K562 (cell line): ENCODE results near the gene NAPA. TPM values are rescaled to one million over a fixed set of nuclear protein-coding genes. Genes with fewer than 3 reads are reported as not detected.

Source experiments
- ARID1B ChIP-seq: fragments of 450-650 bp; IDR thresholded peaks from 2 replicates; pipeline ENCODE4 v1.6.1; 2016; ENCODE audit warnings: antibody characterized with exemption, mild to moderate bottlenecking, inconsistent platforms
- ARNT ChIP-seq, 2 experiments: fragments of 450-650 bp; IDR thresholded peaks; 2 replicates each; pipeline ENCODE4 v1.6.1; 2016; ENCODE audit warnings: mild to moderate bottlenecking in 1 of 2
- BHLHE40 ChIP-seq: IDR thresholded peaks from 2 replicates; pipeline ENCODE4 v1.6.1; 2011; ENCODE audit warnings: low read length, improper control_type of control experiment
- CEBPB ChIP-seq: fragments of 450-650 bp; IDR thresholded peaks from 2 replicates; pipeline ENCODE4 v1.6.1; 2016; ENCODE audit warnings: missing genetic modification characterization, missing compliant biosample characterization
- FOXM1 ChIP-seq, 2 experiments: fragments of 450-650 bp in 1 of 2; sonication (generic) in 1 of 2; formaldehyde crosslinking in 1 of 2; IDR thresholded peaks; 2 replicates each; pipeline versions ENCODE4 v1.6.1 to v1.9.0; 2017 to 2022; ENCODE audit warnings: low read depth in 2 of 2, mild to moderate bottlenecking in 2 of 2, missing genetic modification reagents in 1 of 2, moderate library complexity in 1 of 2
- HNRNPL ChIP-seq: fragments of 200-400 bp; formaldehyde crosslinking; IDR thresholded peaks from 2 replicates; pipeline ENCODE4 v1.6.1; 2017; ENCODE audit warnings: low read depth, mild to moderate bottlenecking, low read length
- IRF2 ChIP-seq: sonication (generic); formaldehyde crosslinking; IDR thresholded peaks from 2 replicates; pipeline ENCODE4 v1.8.1; 2022; ENCODE audit warnings: mild to moderate bottlenecking, missing genetic modification reagents
- PYGO2 ChIP-seq: fragments of 450-650 bp; IDR thresholded peaks from 2 replicates; pipeline ENCODE4 v1.6.1; 2016; ENCODE audit warnings: mild to moderate bottlenecking, missing genetic modification characterization, moderate library complexity, missing compliant biosample characterization
- SIN3A ChIP-seq, 2 experiments: fragments of 150-350 bp in 1 of 2; IDR thresholded peaks; 2 replicates each; pipeline ENCODE4 v1.6.1; 2011 to 2016; ENCODE audit warnings: borderline replicate concordance in 2 of 2, low read depth in 2 of 2, low read length in 2 of 2, mild to moderate bottlenecking in 2 of 2, moderate library complexity in 2 of 2; ENCODE audit not compliant: control insufficient read depth in 1 of 2
- SMAD4 ChIP-seq: fragments of 250-450 bp; sonication (Bioruptor Pico); conservative IDR thresholded peaks from 2 replicates; pipeline ENCODE4 v1.8.0; 2021; ENCODE audit warnings: inconsistent platforms, mild to moderate bottlenecking, moderate library complexity
- TAL1 ChIP-seq: fragments of 450-650 bp; IDR thresholded peaks from 2 replicates; pipeline ENCODE4 v1.6.1; 2016; ENCODE audit warnings: mild to moderate bottlenecking
- ZFP30 ChIP-seq: fragments of 250-450 bp; sonication (Bioruptor Pico); IDR thresholded peaks from 2 replicates; pipeline ENCODE4 v1.8.0; 2022; ENCODE audit warnings: moderate library complexity, mild to moderate bottlenecking, inconsistent platforms, borderline replicate concordance
- ZNF445 ChIP-seq: fragments of 250-450 bp; sonication (Bioruptor Pico); IDR thresholded peaks from 2 replicates; pipeline ENCODE4 v1.4.0; 2020; ENCODE audit warnings: low read depth, mild to moderate bottlenecking, moderate library complexity
- ZNF77 ChIP-seq: fragments of 250-450 bp; sonication (Bioruptor Pico); IDR thresholded peaks from 2 replicates; pipeline ENCODE4 v1.5.0; 2020
- polyA plus RNA-seq, 8 experiments: library from polyadenylated mRNA; depleted of rRNA in 4 of 8; stranded (reverse) in 5 of 8; unstranded in 3 of 8; fragments of >200 nt; fragmentation: Nextera tagmentation in 2 of 8; fragmentation: Illumina TruSeq in 1 of 8; extraction: Ambion mirVana in 2 of 8; extraction: Trizol in 1 of 8; gene quantifications; 2 replicates each; pipeline versions ENCODE4 v1.2.1 to v1.2.3, GENCODE V29; 2011 to 2014; ENCODE audit warnings: inconsistent platforms in 1 of 8, missing spikeins in 1 of 8
- total RNA-seq, 7 experiments: library from RNA; depleted of rRNA in 6 of 7; stranded (reverse); fragments of >200 nt in 6 of 7; fragmentation: Illumina TruSeq in 2 of 7; extraction: Trizol in 2 of 7; gene quantifications; 2 replicates each; pipeline versions ENCODE4 v1.2.1 to v1.2.3, GENCODE V29; 2011 to 2021; ENCODE audit warnings: low replicate concordance in 1 of 7
- TF ChIP-seq, protein P1 (sequence below): fragments of 250-450 bp; sonication (Bioruptor Pico); IDR thresholded peaks from 2 replicates; pipeline ENCODE4 v1.8.0; 2022; ENCODE audit warnings: inconsistent platforms, mild to moderate bottlenecking, moderate library complexity, borderline replicate concordance
- TF ChIP-seq, protein P2 (sequence below): fragments of 450-650 bp; formaldehyde crosslinking; IDR thresholded peaks from 2 replicates; pipeline ENCODE4 v1.4.0; 2020; ENCODE audit warnings: mild to moderate bottlenecking, moderate library complexity

NAPA gene
- total and polyA plus RNA-seq, 9 of the 15 experiments (the other 6 are each of a cell fraction or from before 2014, with no cell fraction given) = 5.4 to 98.6 (median 77.5) TPM

DNA sequence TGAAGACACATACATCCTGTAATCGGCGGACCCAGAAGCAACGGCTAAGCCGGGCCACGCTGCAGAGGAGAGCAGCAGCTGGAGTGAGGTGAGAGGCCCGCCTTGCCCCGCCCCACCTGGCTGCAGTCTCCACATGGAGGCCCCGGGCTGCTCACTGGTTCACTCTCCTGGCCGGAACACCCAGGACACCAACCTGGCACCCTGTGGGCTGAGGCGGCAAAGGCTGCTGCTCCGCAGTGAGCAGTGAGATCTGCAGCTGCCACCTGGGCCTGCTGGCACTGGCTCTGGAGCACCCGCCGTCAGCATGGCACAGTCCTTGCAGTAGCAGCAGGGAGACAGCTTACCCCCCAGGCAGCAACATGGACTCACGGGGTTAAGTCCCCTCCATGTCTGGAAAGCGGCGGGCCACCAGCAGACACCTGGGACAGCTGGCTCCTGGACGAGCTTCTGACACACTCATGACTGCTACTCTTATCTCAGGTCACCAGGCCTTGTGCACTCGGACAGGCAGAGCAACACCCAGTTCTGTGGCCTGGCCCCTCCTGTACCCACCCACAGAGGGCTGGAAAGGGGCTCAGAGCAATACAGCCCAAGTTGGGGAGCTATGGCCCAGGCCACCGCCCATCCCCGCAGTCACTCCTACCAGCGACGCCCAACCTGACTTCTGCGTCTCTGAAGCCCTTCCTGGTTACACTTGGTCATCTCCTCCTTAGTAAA, 17.7 kb downstream of the NAPA start (continued):
- TF ChIP-seq SIN3A (IDR thresholded peaks at IDR 0.05; ENCODE audit: borderline replicate concordance in 2 of 2, control insufficient read depth in 1 of 2, low read depth in 2 of 2, low read length in 2 of 2) = peak in 1 of 2 experiments; percentile 84; a peak in 1 of 4 replicates
- TF ChIP-seq ZNF445 (CRISPR knock-in tag) = no peak
- TF ChIP-seq BHLHE40 = peak; percentile 64
- peak; percentile 89 for TF ChIP-seq SMAD4 (CRISPR knock-in tag)
- peak; percentile 87 for TF ChIP-seq TAL1
- no peak; the same call in 1 of the 2 replicates for TF ChIP-seq HNRNPL
- no peak for TF ChIP-seq ZFP30 (CRISPR knock-in tag)
- TF ChIP-seq FOXM1 (IDR thresholded peaks at IDR 0.05; ENCODE audit: low read depth) = peak; percentile 21; the same call in 1 of the 2 replicates
- no peak for TF ChIP-seq FOXM1 (CRISPR knock-in tag; IDR thresholded peaks at IDR 0.05; ENCODE audit: low read depth)
- TF ChIP-seq CEBPB (tag) = no peak
- TF ChIP-seq ZNF77 (CRISPR knock-in tag) = no peak
- TF ChIP-seq, protein P1, sequence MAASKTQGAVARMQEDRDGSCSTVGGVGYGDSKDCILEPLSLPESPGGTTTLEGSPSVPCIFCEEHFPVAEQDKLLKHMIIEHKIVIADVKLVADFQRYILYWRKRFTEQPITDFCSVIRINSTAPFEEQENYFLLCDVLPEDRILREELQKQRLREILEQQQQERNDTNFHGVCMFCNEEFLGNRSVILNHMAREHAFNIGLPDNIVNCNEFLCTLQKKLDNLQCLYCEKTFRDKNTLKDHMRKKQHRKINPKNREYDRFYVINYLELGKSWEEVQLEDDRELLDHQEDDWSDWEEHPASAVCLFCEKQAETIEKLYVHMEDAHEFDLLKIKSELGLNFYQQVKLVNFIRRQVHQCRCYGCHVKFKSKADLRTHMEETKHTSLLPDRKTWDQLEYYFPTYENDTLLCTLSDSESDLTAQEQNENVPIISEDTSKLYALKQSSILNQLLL = no peak
- 0 out of 4 replicates have a peak, but pooled peaks of 1 of the 2 experiments have one; percentile 58 for TF ChIP-seq ARNT (IDR thresholded peaks at IDR 0.05)
- TF ChIP-seq, protein P2, sequence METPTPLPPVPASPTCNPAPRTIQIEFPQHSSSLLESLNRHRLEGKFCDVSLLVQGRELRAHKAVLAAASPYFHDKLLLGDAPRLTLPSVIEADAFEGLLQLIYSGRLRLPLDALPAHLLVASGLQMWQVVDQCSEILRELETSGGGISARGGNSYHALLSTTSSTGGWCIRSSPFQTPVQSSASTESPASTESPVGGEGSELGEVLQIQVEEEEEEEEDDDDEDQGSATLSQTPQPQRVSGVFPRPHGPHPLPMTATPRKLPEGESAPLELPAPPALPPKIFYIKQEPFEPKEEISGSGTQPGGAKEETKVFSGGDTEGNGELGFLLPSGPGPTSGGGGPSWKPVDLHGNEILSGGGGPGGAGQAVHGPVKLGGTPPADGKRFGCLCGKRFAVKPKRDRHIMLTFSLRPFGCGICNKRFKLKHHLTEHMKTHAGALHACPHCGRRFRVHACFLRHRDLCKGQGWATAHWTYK (CRISPR knock-in tag) = no peak
- no peak for TF ChIP-seq IRF2
- TF ChIP-seq ARID1B = peak; percentile 93
- TF ChIP-seq PYGO2 (tag) = no peak
